ENCODE results near the gene GPR107.

DNA sequence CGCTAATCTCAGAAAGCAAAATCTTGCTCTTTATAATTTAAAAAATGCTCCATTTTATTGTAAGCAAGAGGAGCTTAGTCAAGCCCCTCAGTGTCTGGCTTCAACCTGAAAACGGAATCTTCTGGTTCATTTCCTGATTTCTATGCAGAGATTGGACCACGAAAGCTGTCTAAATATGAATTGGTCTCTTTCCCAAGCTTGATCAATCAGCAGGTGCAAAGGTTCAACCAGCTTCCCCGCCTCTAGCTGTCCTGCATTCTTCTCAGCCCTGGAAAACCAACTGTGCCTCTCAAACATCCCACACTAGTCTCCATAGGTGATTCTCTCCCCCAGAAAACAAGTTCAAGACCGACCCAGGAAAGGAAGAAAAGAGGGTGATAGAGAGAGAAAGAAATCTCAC is 45.2 kb upstream of the GPR107 start:
- TF ChIP-seq, protein P1, sequence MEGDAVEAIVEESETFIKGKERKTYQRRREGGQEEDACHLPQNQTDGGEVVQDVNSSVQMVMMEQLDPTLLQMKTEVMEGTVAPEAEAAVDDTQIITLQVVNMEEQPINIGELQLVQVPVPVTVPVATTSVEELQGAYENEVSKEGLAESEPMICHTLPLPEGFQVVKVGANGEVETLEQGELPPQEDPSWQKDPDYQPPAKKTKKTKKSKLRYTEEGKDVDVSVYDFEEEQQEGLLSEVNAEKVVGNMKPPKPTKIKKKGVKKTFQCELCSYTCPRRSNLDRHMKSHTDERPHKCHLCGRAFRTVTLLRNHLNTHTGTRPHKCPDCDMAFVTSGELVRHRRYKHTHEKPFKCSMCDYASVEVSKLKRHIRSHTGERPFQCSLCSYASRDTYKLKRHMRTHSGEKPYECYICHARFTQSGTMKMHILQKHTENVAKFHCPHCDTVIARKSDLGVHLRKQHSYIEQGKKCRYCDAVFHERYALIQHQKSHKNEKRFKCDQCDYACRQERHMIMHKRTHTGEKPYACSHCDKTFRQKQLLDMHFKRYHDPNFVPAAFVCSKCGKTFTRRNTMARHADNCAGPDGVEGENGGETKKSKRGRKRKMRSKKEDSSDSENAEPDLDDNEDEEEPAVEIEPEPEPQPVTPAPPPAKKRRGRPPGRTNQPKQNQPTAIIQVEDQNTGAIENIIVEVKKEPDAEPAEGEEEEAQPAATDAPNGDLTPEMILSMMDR (IDR thresholded peaks at IDR 0.05) = no peak
- no peak for TF ChIP-seq POLR2A (IDR thresholded peaks at IDR 0.05)

All from lower leg skin (tissue), 3 donors.